ENCODE measurements around the gene RBSN. TPM values are rescaled to one million over a fixed set of nuclear protein-coding genes. Genes with fewer than 3 reads are reported as not detected.
"Not testable (repeated sequence)": the region's sequence is repeated elsewhere in the genome, so short reads cannot be mapped to it uniquely, and the experiment has no call there.

The RBSN gene
- 10 to 100 TPM; 15.6 to 17.0 TPM for total RNA-seq

DNA sequence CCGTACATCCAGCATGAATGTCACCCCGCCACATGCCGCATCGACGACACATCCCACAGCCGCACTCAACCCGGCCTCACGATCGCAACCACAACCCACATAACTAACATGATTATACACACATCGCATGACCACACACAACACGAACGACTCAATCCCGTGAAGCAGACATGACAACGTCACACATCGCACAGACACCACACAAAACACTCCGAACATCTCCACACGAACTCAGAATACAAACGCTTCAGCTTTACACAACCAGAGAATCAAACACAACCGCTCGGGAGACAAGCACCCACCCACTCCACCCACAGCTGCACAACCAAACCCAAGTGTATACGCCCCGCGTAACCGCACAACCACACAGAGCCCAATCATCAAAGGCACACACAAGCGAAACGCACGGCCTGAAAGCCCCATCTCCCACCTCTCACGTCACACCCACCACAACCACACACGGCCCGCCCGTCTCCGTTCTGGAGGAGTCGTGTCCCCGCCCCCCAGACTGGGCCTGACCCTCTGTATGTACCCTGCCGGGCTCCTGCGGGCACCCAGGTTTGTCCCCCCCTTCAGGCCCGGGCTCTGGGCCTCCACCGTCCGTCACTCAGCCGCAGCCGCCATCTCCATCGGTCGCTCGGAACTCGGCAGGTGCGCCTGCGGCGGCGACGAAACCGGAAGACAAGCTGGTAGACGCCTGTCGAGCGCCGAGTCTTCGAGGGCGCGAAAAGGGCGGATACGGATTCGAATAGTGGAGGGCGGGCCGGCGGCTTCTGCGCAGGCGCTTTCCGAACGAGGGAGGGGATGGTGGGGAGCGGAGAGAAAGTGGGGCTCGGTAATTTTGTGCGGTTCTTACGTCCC, at the start of gene RBSN:
Gene RBSN, minus strand, starts transcription at position 646 of the 861 bp plus-strand sequence. CDS start 3,028 bp downstream, outside the sequence.
- no peaks in the 10 kb centered on the region for H3K36me3 ChIP-seq
- H3K9ac ChIP-seq (ENCODE audit: low read depth in 2 of 2, low read length in 2 of 2): peak within 1 kb of the TSS; percentile 87 to 89
- H3K9me3 ChIP-seq: no peaks in the 10 kb centered on the region
- DNase-seq: peak; percentile 96
- peak within 1 kb of the TSS; percentile 74 for H3K4me3 ChIP-seq
- H3K27me3 ChIP-seq: no peaks in the 10 kb centered on the region
- peak within 1 kb of the TSS; percentile 59 for H3K27ac ChIP-seq
- no peak for TF ChIP-seq CTCF (IDR thresholded peaks at IDR 0.05)
- intact Hi-C loops (cut with DNase I): no loop called here
- no peaks in the 10 kb centered on the region for H3K4me1 ChIP-seq

- H3K27ac ChIP-seq: no peak overlapping the region
- no peak overlapping the region for H3K4me3 ChIP-seq
- TF ChIP-seq CTCF (IDR thresholded peaks at IDR 0.05): no peak
- no peaks in the 10 kb centered on the region for H3K9me3 ChIP-seq
- intact Hi-C loops (cut with DNase I): no loop called here
- no peaks in the 10 kb centered on the region for H3K4me1 ChIP-seq
- H3K36me3 ChIP-seq: no peaks in the 10 kb centered on the region
- no peak overlapping the region for H3K9ac ChIP-seq (ENCODE audit: low read depth in 2 of 2, low read length in 2 of 2)
- no peak for DNase-seq
- H3K27me3 ChIP-seq: no peaks in the 10 kb centered on the region
Observed at GRCh38 chr3:15148614-15149013, 49.7 kb upstream of the RBSN start.

DNA sequence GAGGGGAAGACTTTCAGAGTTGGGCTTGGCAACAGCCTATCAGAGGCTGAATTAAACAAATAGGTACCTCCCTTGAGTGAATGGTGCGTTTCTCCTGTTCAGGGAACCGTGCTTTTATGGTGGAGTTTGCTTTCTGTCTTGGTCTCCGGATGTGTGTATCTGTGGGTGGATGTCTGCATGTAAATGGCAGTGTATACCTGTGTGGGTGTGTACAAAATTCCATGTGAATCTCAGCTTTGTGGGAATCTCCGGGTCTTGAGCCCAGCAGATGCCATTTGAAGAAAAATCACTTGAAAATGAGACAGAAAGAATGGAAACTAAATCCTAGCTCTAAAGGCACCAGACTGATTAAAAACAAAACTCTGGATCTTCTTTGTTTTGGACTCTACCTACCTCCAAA, 37.9 kb upstream of the RBSN start:
- H3K9ac ChIP-seq (ENCODE audit: low read depth in 2 of 2, low read length in 2 of 2); DNase-seq; intact Hi-C loops (cut with DNase I); H3K9me3 ChIP-seq; H3K27me3 ChIP-seq; H3K4me1 ChIP-seq; H3K4me3 ChIP-seq; H3K27ac ChIP-seq; H3K36me3 ChIP-seq: not testable (repeated sequence)

DNA sequence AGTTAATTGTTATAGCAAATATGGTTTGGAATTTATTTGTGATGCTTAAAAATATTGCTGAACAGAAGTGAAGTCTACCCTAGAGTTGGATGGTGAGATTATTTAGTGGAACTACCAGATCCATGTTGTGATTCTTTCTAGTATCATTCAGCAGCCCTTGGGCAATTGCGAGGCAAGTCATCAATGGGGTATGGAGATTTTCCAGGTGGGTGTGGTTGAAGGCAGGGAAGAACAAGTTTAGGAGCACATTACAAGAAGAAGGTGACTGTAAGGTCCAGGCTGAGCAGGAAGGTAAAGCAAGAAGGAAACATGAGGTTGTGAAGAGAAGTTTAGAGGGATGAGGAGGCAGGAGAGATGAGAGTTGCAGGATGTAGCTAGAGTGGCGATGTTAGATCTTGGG, 36.0 kb upstream of the RBSN start:
- intact Hi-C loops (cut with DNase I); H3K9ac ChIP-seq (ENCODE audit: low read depth in 2 of 2, low read length in 2 of 2); H3K27me3 ChIP-seq; H3K9me3 ChIP-seq; H3K4me3 ChIP-seq; DNase-seq; H3K36me3 ChIP-seq; H3K4me1 ChIP-seq; H3K27ac ChIP-seq: not testable (repeated sequence)

GRCh38 chr3:15128403-15128802, 29.5 kb upstream of the RBSN start:
- intact Hi-C loops (cut with DNase I); H3K4me3 ChIP-seq; H3K36me3 ChIP-seq; H3K27me3 ChIP-seq; H3K27ac ChIP-seq; H3K9me3 ChIP-seq; DNase-seq; H3K4me1 ChIP-seq; H3K9ac ChIP-seq (ENCODE audit: low read depth in 2 of 2, low read length in 2 of 2): not testable (repeated sequence)

- DNase-seq; H3K36me3 ChIP-seq; H3K9me3 ChIP-seq; H3K27ac ChIP-seq; H3K4me1 ChIP-seq; H3K4me3 ChIP-seq; intact Hi-C loops (cut with DNase I); H3K27me3 ChIP-seq; H3K9ac ChIP-seq (ENCODE audit: low read depth in 2 of 2, low read length in 2 of 2): not testable (repeated sequence)
Observed at GRCh38 chr3:15126975-15127374, 28.0 kb upstream of the RBSN start.

- no peak overlapping the region for H3K9ac ChIP-seq (ENCODE audit: low read depth in 2 of 2, low read length in 2 of 2)
- H3K4me3 ChIP-seq: no peak overlapping the region
- intact Hi-C loops (cut with DNase I): no loop called here
- no peaks in the 10 kb centered on the region for H3K9me3 ChIP-seq
- no peaks in the 10 kb centered on the region for H3K36me3 ChIP-seq
- no peak for TF ChIP-seq CTCF (IDR thresholded peaks at IDR 0.05)
- no peak overlapping the region for H3K27ac ChIP-seq
- no peaks in the 10 kb centered on the region for H3K4me1 ChIP-seq
- no peak for DNase-seq
- H3K27me3 ChIP-seq: no peaks in the 10 kb centered on the region
Observed at GRCh38 chr3:15122398-15122797, 23.4 kb upstream of the RBSN start.

Measured in colonic mucosa (tissue), 4 donors.